Caco-2 (cell line): Measurements from ENCODE around the gene GADL1. TPM values are rescaled to one million over a fixed set of nuclear protein-coding genes. Genes with fewer than 3 reads are reported as not detected.

Source experiments
- BruUV-seq: library from RNA; stranded (reverse); fragments of 400-500 nt; replicated peaks from 2 replicates; lab custom pipeline; 2021; lab: Mats Ljungman, UMichigan
- CTCF ChIA-PET: fragments of 300-600 bp; sonication (Branson Sonifier 250); formaldehyde crosslinking; loops from one replicate; lab custom pipeline; 2022; ENCODE audit warnings: antibody characterized with exemption; lab: Charles Lee
- POLR2A ChIA-PET: fragments of 300-600 bp; sonication (Branson Sonifier 250); formaldehyde crosslinking; loops from one replicate; lab custom pipeline; 2022; ENCODE audit warnings: antibody characterized with exemption; lab: Charles Lee
- DNase-seq, 2 experiments: peaks; one replicate each; pipeline versions ENCODE4 v3.0.0 to v3.0.0-alpha.2; 2020 to 2022
- H3K27me3 ChIP-seq: replicated peaks from 2 replicates; pipeline ENCODE4 v1.6.0; 2011; ENCODE audit warnings: low read length; ENCODE audit not compliant: control insufficient read depth, insufficient read depth
- H3K36me3 ChIP-seq: 2 replicates; pipeline ENCODE4 v1.5.1; 2011; ENCODE audit warnings: low read length; ENCODE audit not compliant: control insufficient read depth, insufficient read depth
- H3K4me1 ChIP-seq: fragments of 250-450 bp; sonication (Bioruptor Pico); 2 replicates; pipeline ENCODE4 v1.5.1; 2020; ENCODE audit warnings: mild to moderate bottlenecking
- H3K4me3 ChIP-seq: 2 replicates; pipeline ENCODE4 v1.5.1; 2011; ENCODE audit warnings: low read depth, mild to moderate bottlenecking, control low read depth, low read length
- H3K9me3 ChIP-seq: fragments of 250-450 bp; sonication (Bioruptor Pico); 2 replicates; pipeline ENCODE4 v1.5.1; 2020; ENCODE audit warnings: mild to moderate bottlenecking, moderate library complexity
- H3K27ac Mint-ChIP-seq: one replicate; pipeline ENCODE4 v1.8.0; 2022; ENCODE audit warnings: mixed read lengths; ENCODE audit not compliant: unreplicated experiment
- H3K27me3 Mint-ChIP-seq: one replicate; pipeline ENCODE4 v1.8.0; 2022; ENCODE audit warnings: mixed read lengths; ENCODE audit not compliant: insufficient read depth, unreplicated experiment
- H3K36me3 Mint-ChIP-seq: one replicate; pipeline ENCODE4 v1.8.0; 2022; ENCODE audit warnings: mild to moderate bottlenecking, mixed read lengths; ENCODE audit not compliant: insufficient read depth, unreplicated experiment
- H3K4me1 Mint-ChIP-seq: one replicate; pipeline ENCODE4 v1.8.0; 2022; ENCODE audit warnings: low read depth, mixed read lengths; ENCODE audit not compliant: unreplicated experiment
- H3K4me3 Mint-ChIP-seq: one replicate; pipeline ENCODE4 v1.8.0; 2022; ENCODE audit warnings: mild to moderate bottlenecking, moderate library complexity, mixed read lengths; ENCODE audit not compliant: unreplicated experiment
- H3K9me3 Mint-ChIP-seq: one replicate; pipeline ENCODE4 v1.8.0; 2022; ENCODE audit warnings: mixed read lengths; ENCODE audit not compliant: unreplicated experiment
- CTCF ChIP-seq, 2 experiments: fragments of 200-600 bp in 1 of 2; IDR thresholded peaks; 1 replicate in 1 of 2; 2 replicates in 1 of 2; pipeline versions ENCODE4 v1.5.1 to v1.8.0; 2011 to 2022; ENCODE audit warnings: antibody characterized with exemption in 1 of 2, control low read depth in 1 of 2, inconsistent platforms in 1 of 2, low read depth in 1 of 2, low read length in 1 of 2, mild to moderate bottlenecking in 1 of 2, moderate library complexity in 1 of 2; ENCODE audit not compliant: insufficient read depth in 1 of 2, severe bottlenecking in 1 of 2, unreplicated experiment in 1 of 2
- intact Hi-C: fragments of 100-400 bp; cut with micrococcal nuclease; formaldehyde crosslinking; loops from one replicate; pipeline ENCODE4 v1.10.0; 2022; ENCODE audit not compliant: unreplicated experiment
- total RNA-seq: library from RNA; stranded (reverse); gene quantifications from 2 replicates; pipeline ENCODE4 v1.2.3, GENCODE V29; 2022

The GADL1 gene
- total RNA-seq, 1 experiment from 2014 or later = 6.2 TPM

GRCh38 chr3:30813734-30814133 is 80.7 kb downstream of the GADL1 start:
- H3K36me3 Mint-ChIP-seq = no peaks in the 10 kb centered on the region
- POLR2A ChIA-PET = no interaction called here
- no peak for TF ChIP-seq CTCF (IDR thresholded peaks at IDR 0.05; ENCODE audit: insufficient read depth in 1 of 2, low read depth in 1 of 2, low read length in 1 of 2, severe bottlenecking in 1 of 2, unreplicated experiment in 1 of 2)
- H3K9me3 Mint-ChIP-seq = no peaks in the 10 kb centered on the region
- Histone ChIP-seq H3K4me3 (no peak overlapping the region), H3K27me3 (no peaks in the 10 kb centered on the region), H3K4me1 (no peaks in the 10 kb centered on the region), H3K9me3 (no peaks in the 10 kb centered on the region), H3K36me3 (no peaks in the 10 kb centered on the region)
- H3K4me1 Mint-ChIP-seq = no peaks in the 10 kb centered on the region
- CTCF ChIA-PET = no interaction called here
- no peak for DNase-seq
- H3K27me3 Mint-ChIP-seq = no peaks in the 10 kb centered on the region
- BruUV-seq = no TSS peak
- intact Hi-C loops = no loop called here
- no peak overlapping the region for H3K27ac Mint-ChIP-seq
- no peak overlapping the region for H3K4me3 Mint-ChIP-seq

- CTCF ChIA-PET = no interaction called here
- Mint-ChIP-seq H3K4me1 (no peaks in the 10 kb centered on the region), H3K27ac (no peak overlapping the region), H3K4me3 (no peak overlapping the region), H3K27me3 (no peaks in the 10 kb centered on the region), H3K9me3 (no peaks in the 10 kb centered on the region), H3K36me3 (no peaks in the 10 kb centered on the region)
- no peaks in the 10 kb centered on the region for H3K4me1 ChIP-seq
- no peak for TF ChIP-seq CTCF (IDR thresholded peaks at IDR 0.05; ENCODE audit: insufficient read depth in 1 of 2, low read depth in 1 of 2, low read length in 1 of 2, severe bottlenecking in 1 of 2, unreplicated experiment in 1 of 2)
- H3K9me3 ChIP-seq = no peaks in the 10 kb centered on the region
- POLR2A ChIA-PET = no interaction called here
- H3K4me3 ChIP-seq = no peak overlapping the region
- no TSS peak for BruUV-seq
- H3K36me3 ChIP-seq = no peaks in the 10 kb centered on the region
- intact Hi-C loops = no loop called here
- no peaks in the 10 kb centered on the region for H3K27me3 ChIP-seq
- DNase-seq = no peak
These were observed 83.2 kb downstream of the GADL1 start for GRCh38 chr3:30811151-30811795.

GRCh38 chr3:30810625-30811024 is 83.8 kb downstream of the GADL1 start:
- no peaks in the 10 kb centered on the region for H3K36me3 Mint-ChIP-seq
- no peak for TF ChIP-seq CTCF (IDR thresholded peaks at IDR 0.05; ENCODE audit: insufficient read depth in 1 of 2, low read depth in 1 of 2, low read length in 1 of 2, severe bottlenecking in 1 of 2, unreplicated experiment in 1 of 2)
- H3K4me1 Mint-ChIP-seq = no peaks in the 10 kb centered on the region
- ChIA-PET CTCF (no interaction called here), POLR2A (no interaction called here)
- Histone ChIP-seq H3K36me3 (no peaks in the 10 kb centered on the region), H3K4me1 (no peaks in the 10 kb centered on the region), H3K27me3 (no peaks in the 10 kb centered on the region), H3K9me3 (no peaks in the 10 kb centered on the region), H3K4me3 (no peak overlapping the region)
- H3K4me3 Mint-ChIP-seq = no peak overlapping the region
- no peak for DNase-seq
- no TSS peak for BruUV-seq
- no peaks in the 10 kb centered on the region for H3K9me3 Mint-ChIP-seq
- intact Hi-C loops = no loop called here
- no peaks in the 10 kb centered on the region for H3K27me3 Mint-ChIP-seq
- no peak overlapping the region for H3K27ac Mint-ChIP-seq
